GM12878 (cell line): ENCODE data around the gene GRIN2C. TPM values are rescaled to one million over a fixed set of nuclear protein-coding genes. Genes with fewer than 3 reads are reported as not detected.

Experiments
- ATAC-seq: fragments of 200-7000 bp; cut with Tn5 transposase; 3 replicates; pipeline ENCODE4 v1.9.1; 2020; ENCODE audit warnings: mild to moderate bottlenecking, moderate library complexity
- BruUV-seq: library from RNA; stranded (reverse); fragments of 400-500 nt; replicated peaks from 2 replicates; lab custom pipeline; 2021; lab: Mats Ljungman, UMichigan
- CTCF ChIA-PET: fragments of 300-600 bp; sonication (Branson Sonifier 250); formaldehyde crosslinking; extraction: SDS; loops from one replicate; lab custom pipeline; 2021; ENCODE audit warnings: inconsistent platforms; lab: Yijun Ruan, JAX
- POLR2A ChIA-PET: fragments of 350-600 bp; formaldehyde crosslinking; extraction: SDS; loops from one replicate; lab custom pipeline; 2021; ENCODE audit warnings: inconsistent platforms; lab: Charles Lee
- RAD21 ChIA-PET: fragments of 300-600 bp; sonication (Branson Sonifier 250); formaldehyde crosslinking; loops from one replicate; lab custom pipeline; 2023; ENCODE audit warnings: antibody characterized with exemption; ENCODE audit not compliant: unreplicated experiment; lab: Charles Lee
- SMC1A ChIA-PET: fragments of 300-600 bp; sonication (Branson Sonifier 250); formaldehyde crosslinking; loops from one replicate; lab custom pipeline; 2023; ENCODE audit not compliant: unreplicated experiment, uncharacterized antibody; lab: Charles Lee
- DNase-seq: peaks from one replicate; pipeline ENCODE4 v3.0.0-alpha.2; 2011; ENCODE audit warnings: low read depth, low spot score
- FAIRE-seq: peaks from 3 replicates; lab custom pipeline; 2011; peaks lifted over from hg19 to GRCh38; lab: Jason Lieb, UNC
- H2AFZ ChIP-seq: 2 replicates; pipeline ENCODE4 v1.6.0; 2011; ENCODE audit warnings: low read depth, low read length, control low read depth; ENCODE audit not compliant: control insufficient read depth
- H3K27ac ChIP-seq: 2 replicates; pipeline ENCODE4 v1.5.1; 2011; ENCODE audit warnings: control low read depth; ENCODE audit not compliant: control insufficient read depth, insufficient read depth
- H3K27me3 ChIP-seq, 2 experiments: replicated peaks in 1 of 2; 2 replicates each; pipeline versions ENCODE4 v1.6.0 to v1.6.1; 2011; ENCODE audit warnings: low read length in 1 of 2; ENCODE audit not compliant: control insufficient read depth in 2 of 2, insufficient read depth in 2 of 2
- H3K36me3 ChIP-seq, 2 experiments: 2 replicates each; pipeline ENCODE4 v1.5.1; 2011; ENCODE audit warnings: low read length in 1 of 2; ENCODE audit not compliant: control insufficient read depth in 2 of 2, insufficient read depth in 2 of 2
- H3K4me1 ChIP-seq: 2 replicates; pipeline ENCODE4 v1.6.1; 2011; ENCODE audit warnings: mild to moderate bottlenecking, low read length, moderate library complexity, mixed read lengths; ENCODE audit not compliant: control insufficient read depth, insufficient read depth
- H3K4me2 ChIP-seq: 2 replicates; pipeline ENCODE4 v1.6.0; 2011; ENCODE audit warnings: control low read depth; ENCODE audit not compliant: control insufficient read depth, insufficient read depth
- H3K4me3 ChIP-seq: fragments of 200-600 bp; sonication (generic); 2 replicates; pipeline ENCODE4 v1.5.1; 2016
- H3K79me2 ChIP-seq: 2 replicates; pipeline ENCODE4 v1.6.0; 2011; ENCODE audit warnings: low read length; ENCODE audit not compliant: control insufficient read depth, insufficient read depth
- H3K9ac ChIP-seq: 2 replicates; pipeline ENCODE4 v1.8.0; 2011; ENCODE audit warnings: low read length, control low read depth, mixed read lengths; ENCODE audit not compliant: control insufficient read depth, insufficient read depth
- H3K9me3 ChIP-seq: replicated peaks from 3 replicates; pipeline ENCODE4 v1.5.1; 2011; ENCODE audit warnings: mild to moderate bottlenecking, low read length; ENCODE audit not compliant: control insufficient read depth, insufficient read depth
- H4K20me1 ChIP-seq: 2 replicates; pipeline ENCODE4 v1.6.0; 2011; ENCODE audit not compliant: control insufficient read depth, insufficient read depth
- CBX5 ChIP-seq: sonication (generic); IDR thresholded peaks from 2 replicates; pipeline ENCODE4 v1.6.1; 2016; ENCODE audit warnings: low read depth, moderate library complexity, mild to moderate bottlenecking, inconsistent platforms
- DPF2 ChIP-seq: fragments of 450-650 bp; IDR thresholded peaks from 2 replicates; pipeline ENCODE4 v1.6.1; 2017; ENCODE audit warnings: mild to moderate bottlenecking
- EED ChIP-seq: sonication (generic); IDR thresholded peaks from 2 replicates; pipeline ENCODE4 v1.6.1; 2016; ENCODE audit warnings: antibody characterized with exemption, low read depth
- GABPA ChIP-seq: IDR thresholded peaks from 2 replicates; pipeline ENCODE4 v1.6.1; 2014; ENCODE audit warnings: antibody characterized with exemption, low read depth, mild to moderate bottlenecking, inconsistent platforms
- MXI1 ChIP-seq: fragments of 150-350 bp; IDR thresholded peaks from 2 replicates; pipeline ENCODE4 v1.6.1; 2011; ENCODE audit warnings: low read depth, mild to moderate bottlenecking, inconsistent platforms, low read length, improper control_type of control experiment
- SRF ChIP-seq, 2 experiments: IDR thresholded peaks; 2 replicates each; pipeline ENCODE4 v1.6.1; 2011; ENCODE audit warnings: low read depth in 2 of 2, low read length in 2 of 2, mild to moderate bottlenecking in 1 of 2, moderate library complexity in 1 of 2
- TAF1 ChIP-seq: IDR thresholded peaks from 2 replicates; pipeline ENCODE4 v1.6.1; 2011; ENCODE audit warnings: mild to moderate bottlenecking, low read depth, low read length, borderline replicate concordance
- TCF12 ChIP-seq: IDR thresholded peaks from 2 replicates; pipeline ENCODE4 v1.6.1; 2011; ENCODE audit warnings: low read depth, mild to moderate bottlenecking, low read length
- TCF7 ChIP-seq: IDR thresholded peaks from 2 replicates; pipeline ENCODE4 v1.6.1; 2014; ENCODE audit warnings: antibody characterized with exemption, borderline replicate concordance
- YY1 ChIP-seq: IDR thresholded peaks from 2 replicates; pipeline ENCODE4 v1.6.1; 2011; ENCODE audit warnings: low read depth, mild to moderate bottlenecking, low read length
- WGBS: methylation state at CpG from one replicate; pipeline ENCODE4 v1.1.6; 2016; ENCODE audit warnings: low lambda C conversion rate; ENCODE audit not compliant: insufficient replicate concordance, insufficient coverage; ENCODE audit errors: missing lambda C conversion rate; 5-methylcytosine and 5-hydroxymethylcytosine counted together
- in situ Hi-C: fragments of 300-500 bp; cut with MboI; formaldehyde crosslinking; loops from 9 replicates; pipeline ENCODE4 v1.14.3; 2018; ENCODE audit warnings: mixed read lengths
- intact Hi-C: fragments of 100-400 bp; cut with micrococcal nuclease; formaldehyde crosslinking; loops from one replicate; pipeline ENCODE4 v1.14.2; 2022; ENCODE audit not compliant: unreplicated experiment
- polyA plus RNA-seq, 11 experiments: library from polyadenylated mRNA; depleted of rRNA in 4 of 11; unstranded in 6 of 11; stranded (reverse) in 5 of 11; fragments of >200 nt; fragmentation: Nextera tagmentation in 4 of 11; fragmentation: Illumina TruSeq in 1 of 11; extraction: Ambion mirVana in 4 of 11; extraction: Trizol in 1 of 11; gene quantifications; 1 replicate in 1 of 11; 2 replicates in 10 of 11; pipeline versions ENCODE4 v1.2.1 to v1.2.3, GENCODE V29; 2011 to 2016; ENCODE audit warnings: inconsistent platforms in 2 of 11, missing spikeins in 2 of 11, low read depth in 1 of 11
- total RNA-seq, 4 experiments: library from RNA; depleted of rRNA in 3 of 4; stranded (reverse); fragments of >200 nt in 3 of 4; fragmentation: Illumina TruSeq in 1 of 4; extraction: Trizol in 1 of 4; gene quantifications; 2 replicates each; pipeline versions ENCODE4 v1.2.1 to v1.2.3, GENCODE V29; 2013 to 2021
- TF ChIP-seq, protein P1 (sequence below): fragments of 450-650 bp; IDR thresholded peaks from 2 replicates; pipeline ENCODE4 v1.6.1; 2017; ENCODE audit warnings: mild to moderate bottlenecking, moderate library complexity
- TF ChIP-seq, protein P2 (sequence below): IDR thresholded peaks from 2 replicates; pipeline ENCODE4 v1.6.1; 2012; ENCODE audit warnings: mild to moderate bottlenecking, low read depth, low read length

The GRIN2C gene
- total and polyA plus RNA-seq, 10 of the 15 experiments (the other 5 are each of a cell fraction or from before 2014, with no cell fraction given): 0.01 to 0.20 (median 0.11) TPM; not detected in 2

DNA sequence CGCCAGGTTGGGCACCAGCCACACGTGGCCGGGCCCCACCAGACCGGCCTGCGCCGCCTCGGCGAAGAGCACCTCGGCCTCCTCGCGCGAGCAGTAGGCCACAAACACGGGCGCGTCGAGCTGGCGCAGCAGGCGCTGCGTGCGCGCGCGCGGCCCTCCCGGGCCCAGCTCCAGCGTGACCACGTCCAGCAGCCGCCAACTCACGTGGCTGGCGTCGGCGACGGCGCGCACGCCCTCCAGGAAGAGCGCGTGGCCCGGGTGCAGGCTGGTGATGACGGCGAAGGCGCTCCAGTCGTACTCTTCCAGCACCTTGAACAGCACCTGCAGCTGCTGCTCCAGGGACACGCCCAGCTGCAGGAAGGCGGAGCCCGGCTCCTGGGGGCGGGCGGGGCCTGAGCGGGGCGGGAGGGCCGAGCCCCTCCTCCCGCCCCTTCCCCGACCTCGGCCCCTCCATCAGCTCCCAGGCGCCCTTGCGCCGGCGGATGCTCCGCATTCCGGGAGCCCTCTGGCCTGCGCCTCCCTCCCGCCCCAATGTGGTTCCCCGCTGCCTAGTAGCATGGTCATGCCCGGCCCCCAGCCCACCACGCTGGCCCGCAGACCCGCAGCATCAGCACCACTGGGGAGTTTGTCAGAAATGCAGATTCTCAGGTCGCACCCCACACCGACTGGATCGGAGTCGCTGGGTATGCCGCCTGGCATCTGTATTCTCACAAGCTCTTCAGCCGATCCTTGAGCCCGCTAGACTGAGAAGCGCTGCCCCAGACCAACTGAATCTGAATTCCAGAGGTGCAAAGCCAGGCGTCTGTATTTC, 7.2 kb downstream of the GRIN2C start:
- H3K9ac ChIP-seq: no peak overlapping the region
- 33% methylated on average over 51 of the region's 76 CpGs for WGBS
- ChIA-PET POLR2A (no interaction called here), CTCF (no interaction called here), SMC1A (no interaction called here)
- no peak overlapping the region for H3K27ac ChIP-seq
- no peaks in the 10 kb centered on the region for H4K20me1 ChIP-seq
- peak overlapping the region; percentile 42; the same call in 1 of the 2 replicates for H3K4me2 ChIP-seq
- FAIRE-seq: no peak
- intact Hi-C loops: no loop called here
- no peaks in the 10 kb centered on the region for H3K36me3 ChIP-seq
- peak overlapping the region; percentile 29; the same call in 1 of the 2 replicates for H2AFZ ChIP-seq
- TF ChIP-seq, protein P1, sequence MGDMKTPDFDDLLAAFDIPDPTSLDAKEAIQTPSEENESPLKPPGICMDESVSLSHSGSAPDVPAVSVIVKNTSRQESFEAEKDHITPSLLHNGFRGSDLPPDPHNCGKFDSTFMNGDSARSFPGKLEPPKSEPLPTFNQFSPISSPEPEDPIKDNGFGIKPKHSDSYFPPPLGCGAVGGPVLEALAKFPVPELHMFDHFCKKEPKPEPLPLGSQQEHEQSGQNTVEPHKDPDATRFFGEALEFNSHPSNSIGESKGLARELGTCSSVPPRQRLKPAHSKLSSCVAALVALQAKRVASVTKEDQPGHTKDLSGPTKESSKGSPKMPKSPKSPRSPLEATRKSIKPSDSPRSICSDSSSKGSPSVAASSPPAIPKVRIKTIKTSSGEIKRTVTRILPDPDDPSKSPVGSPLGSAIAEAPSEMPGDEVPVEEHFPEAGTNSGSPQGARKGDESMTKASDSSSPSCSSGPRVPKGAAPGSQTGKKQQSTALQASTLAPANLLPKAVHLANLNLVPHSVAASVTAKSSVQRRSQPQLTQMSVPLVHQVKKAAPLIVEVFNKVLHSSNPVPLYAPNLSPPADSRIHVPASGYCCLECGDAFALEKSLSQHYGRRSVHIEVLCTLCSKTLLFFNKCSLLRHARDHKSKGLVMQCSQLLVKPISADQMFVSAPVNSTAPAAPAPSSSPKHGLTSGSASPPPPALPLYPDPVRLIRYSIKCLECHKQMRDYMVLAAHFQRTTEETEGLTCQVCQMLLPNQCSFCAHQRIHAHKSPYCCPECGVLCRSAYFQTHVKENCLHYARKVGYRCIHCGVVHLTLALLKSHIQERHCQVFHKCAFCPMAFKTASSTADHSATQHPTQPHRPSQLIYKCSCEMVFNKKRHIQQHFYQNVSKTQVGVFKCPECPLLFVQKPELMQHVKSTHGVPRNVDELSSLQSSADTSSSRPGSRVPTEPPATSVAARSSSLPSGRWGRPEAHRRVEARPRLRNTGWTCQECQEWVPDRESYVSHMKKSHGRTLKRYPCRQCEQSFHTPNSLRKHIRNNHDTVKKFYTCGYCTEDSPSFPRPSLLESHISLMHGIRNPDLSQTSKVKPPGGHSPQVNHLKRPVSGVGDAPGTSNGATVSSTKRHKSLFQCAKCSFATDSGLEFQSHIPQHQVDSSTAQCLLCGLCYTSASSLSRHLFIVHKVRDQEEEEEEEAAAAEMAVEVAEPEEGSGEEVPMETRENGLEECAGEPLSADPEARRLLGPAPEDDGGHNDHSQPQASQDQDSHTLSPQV: no peak
- TF ChIP-seq GABPA (no peak), CBX5 (no peak), YY1 (no peak), TAF1 (no peak), TCF12 (0 out of 2 replicates have a peak, but pooled peaks have one; percentile 17), MXI1 (no peak), EED (no peak), DPF2 (no peak), TCF7 (no peak), SRF (IDR thresholded peaks at IDR 0.05; ENCODE audit: low read depth in 2 of 2, low read length in 2 of 2) (no peak)
- TF ChIP-seq, protein P2, sequence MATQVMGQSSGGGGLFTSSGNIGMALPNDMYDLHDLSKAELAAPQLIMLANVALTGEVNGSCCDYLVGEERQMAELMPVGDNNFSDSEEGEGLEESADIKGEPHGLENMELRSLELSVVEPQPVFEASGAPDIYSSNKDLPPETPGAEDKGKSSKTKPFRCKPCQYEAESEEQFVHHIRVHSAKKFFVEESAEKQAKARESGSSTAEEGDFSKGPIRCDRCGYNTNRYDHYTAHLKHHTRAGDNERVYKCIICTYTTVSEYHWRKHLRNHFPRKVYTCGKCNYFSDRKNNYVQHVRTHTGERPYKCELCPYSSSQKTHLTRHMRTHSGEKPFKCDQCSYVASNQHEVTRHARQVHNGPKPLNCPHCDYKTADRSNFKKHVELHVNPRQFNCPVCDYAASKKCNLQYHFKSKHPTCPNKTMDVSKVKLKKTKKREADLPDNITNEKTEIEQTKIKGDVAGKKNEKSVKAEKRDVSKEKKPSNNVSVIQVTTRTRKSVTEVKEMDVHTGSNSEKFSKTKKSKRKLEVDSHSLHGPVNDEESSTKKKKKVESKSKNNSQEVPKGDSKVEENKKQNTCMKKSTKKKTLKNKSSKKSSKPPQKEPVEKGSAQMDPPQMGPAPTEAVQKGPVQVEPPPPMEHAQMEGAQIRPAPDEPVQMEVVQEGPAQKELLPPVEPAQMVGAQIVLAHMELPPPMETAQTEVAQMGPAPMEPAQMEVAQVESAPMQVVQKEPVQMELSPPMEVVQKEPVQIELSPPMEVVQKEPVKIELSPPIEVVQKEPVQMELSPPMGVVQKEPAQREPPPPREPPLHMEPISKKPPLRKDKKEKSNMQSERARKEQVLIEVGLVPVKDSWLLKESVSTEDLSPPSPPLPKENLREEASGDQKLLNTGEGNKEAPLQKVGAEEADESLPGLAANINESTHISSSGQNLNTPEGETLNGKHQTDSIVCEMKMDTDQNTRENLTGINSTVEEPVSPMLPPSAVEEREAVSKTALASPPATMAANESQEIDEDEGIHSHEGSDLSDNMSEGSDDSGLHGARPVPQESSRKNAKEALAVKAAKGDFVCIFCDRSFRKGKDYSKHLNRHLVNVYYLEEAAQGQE: peak; percentile 63; the same call in 1 of the 2 replicates
- TF ChIP-seq, all 136 proteins: peak for 2
- in situ Hi-C loops: no loop called here
- Histone ChIP-seq H3K9me3 (no peaks in the 10 kb centered on the region), H3K79me2 (no peaks in the 10 kb centered on the region), H3K4me1 (no peaks in the 10 kb centered on the region), H3K27me3 (peaks cover 0 to 2% of the 10 kb centered on the region in 2 experiments; a peak in 3 of 4 replicates), H3K4me3 (no peak overlapping the region)
- DNase-seq (no peak), ATAC-seq (peak; percentile 68)
- RAD21 ChIA-PET: no interaction called here
- no TSS peak for BruUV-seq
